Breast epithelium (tissue), 4 donors: ENCODE data around the gene MYO1D. TPM values are rescaled to one million over a fixed set of nuclear protein-coding genes. Genes with fewer than 3 reads are reported as not detected.

ENCODE experiments used
- DNase-seq, 2 donors: peaks; one replicate each; pipeline ENCODE4 v3.0.0-alpha.2; 2019; ENCODE audit warnings: low spot score in 2 of 2
- H3K27ac ChIP-seq, 2 donors: fragments of 200-600 bp; sonication (generic) in 1 of 2; one replicate each; pipeline ENCODE4 v1.5.1; 2016 to 2019; ENCODE audit warnings: mild to moderate bottlenecking in 1 of 2
- H3K27me3 ChIP-seq, 2 donors: fragments of 200-600 bp; sonication (generic) in 1 of 2; one replicate each; pipeline versions ENCODE4 v1.5.1 to v1.6.0; 2017 to 2019; ENCODE audit warnings: control low read depth in 1 of 2, mild to moderate bottlenecking in 1 of 2
- H3K36me3 ChIP-seq: fragments of 200-600 bp; one replicate; pipeline ENCODE4 v1.5.1; 2019
- H3K4me1 ChIP-seq, 2 donors: fragments of 200-600 bp; sonication (generic); one replicate each; pipeline ENCODE4 v1.5.1; 2016 to 2019; ENCODE audit warnings: control low read depth in 1 of 2
- H3K4me3 ChIP-seq, 3 donors: fragments of 200-600 bp; sonication (generic); 1 replicate in 2 of 3; 2 replicates in 1 of 3; pipeline ENCODE4 v1.5.1; 2016 to 2019; ENCODE audit warnings: mild to moderate bottlenecking in 3 of 3, moderate library complexity in 2 of 3
- H3K9me3 ChIP-seq, 2 donors: fragments of 200-600 bp; sonication (generic) in 1 of 2; one replicate each; pipeline ENCODE4 v1.5.1; 2016 to 2019; ENCODE audit warnings: control low read depth in 1 of 2
- CTCF ChIP-seq, 3 donors: fragments of 450-650 bp; IDR thresholded peaks; one replicate each; pipeline ENCODE4 v1.5.1; 2016 to 2017; ENCODE audit warnings: antibody characterized with exemption in 3 of 3, mild to moderate bottlenecking in 3 of 3, moderate library complexity in 3 of 3
- POLR2A ChIP-seq: fragments of 450-650 bp; IDR thresholded peaks from one replicate; pipeline ENCODE4 v1.6.1; 2016; ENCODE audit warnings: antibody characterized with exemption, mild to moderate bottlenecking, moderate library complexity
- POLR2AphosphoS5 ChIP-seq, 3 donors: sonication (generic); formaldehyde crosslinking; IDR thresholded peaks; one replicate each; pipeline ENCODE4 v1.6.1; 2017; ENCODE audit warnings: antibody characterized with exemption in 3 of 3
- intact Hi-C: fragments of 100-400 bp; cut with DNase I; formaldehyde crosslinking; loops from one replicate; pipeline ENCODE4 v1.15.1; 2023; ENCODE audit warnings: low total_unique reads
- total RNA-seq, 3 donors: library from RNA; depleted of rRNA; stranded (reverse); fragments of >200 nt; gene quantifications; one replicate each; pipeline ENCODE4 v1.1.0, GENCODE V29; 2016

Gene MYO1D
- total RNA-seq, 3 donors from 2014 or later = 54.4 to 114 (median 76.7) TPM

- H3K36me3 ChIP-seq = no peaks in the 10 kb centered on the region
- no peak for TF ChIP-seq POLR2AphosphoS5 (IDR thresholded peaks at IDR 0.05)
- TF ChIP-seq CTCF (IDR thresholded peaks at IDR 0.05) = no peak
- TF ChIP-seq POLR2A = no peak
- intact Hi-C loops = no loop called here
- no peaks in the 10 kb centered on the region for H3K4me1 ChIP-seq
- H3K27me3 ChIP-seq = no peaks in the 10 kb centered on the region
- H3K4me3 ChIP-seq = no peak overlapping the region
- no peak overlapping the region for H3K27ac ChIP-seq
- DNase-seq = no peak
- H3K9me3 ChIP-seq = no peaks in the 10 kb centered on the region
Observed at GRCh38 chr17:32596206-32596605, 280.7 kb downstream of the MYO1D start.

GRCh38 chr17:32593003-32593402, 283.9 kb downstream of the MYO1D start:
- no peak for DNase-seq
- Histone ChIP-seq H3K4me1 (no peaks in the 10 kb centered on the region), H3K36me3 (no peaks in the 10 kb centered on the region), H3K9me3 (no peaks in the 10 kb centered on the region), H3K27ac (no peak overlapping the region), H3K27me3 (no peaks in the 10 kb centered on the region), H3K4me3 (no peak overlapping the region)
- TF ChIP-seq POLR2AphosphoS5 (IDR thresholded peaks at IDR 0.05) = no peak
- TF ChIP-seq POLR2A = no peak
- no peak for TF ChIP-seq CTCF (IDR thresholded peaks at IDR 0.05)
- intact Hi-C loops = no loop called here

GRCh38 chr17:32591405-32591804, 285.5 kb downstream of the MYO1D start:
- TF ChIP-seq POLR2A (no peak), CTCF (IDR thresholded peaks at IDR 0.05) (no peak), POLR2AphosphoS5 (IDR thresholded peaks at IDR 0.05) (no peak)
- Histone ChIP-seq H3K9me3 (no peaks in the 10 kb centered on the region), H3K27me3 (no peaks in the 10 kb centered on the region), H3K36me3 (no peaks in the 10 kb centered on the region), H3K4me1 (no peaks in the 10 kb centered on the region), H3K4me3 (no peak overlapping the region), H3K27ac (no peak overlapping the region)
- DNase-seq = no peak
- intact Hi-C loops = no loop called here

- no peak overlapping the region for H3K27ac ChIP-seq
- intact Hi-C loops = no loop called here
- H3K4me1 ChIP-seq = no peaks in the 10 kb centered on the region
- DNase-seq = no peak
- H3K36me3 ChIP-seq = no peaks in the 10 kb centered on the region
- H3K27me3 ChIP-seq = no peaks in the 10 kb centered on the region
- TF ChIP-seq CTCF (IDR thresholded peaks at IDR 0.05) (no peak), POLR2A (no peak), POLR2AphosphoS5 (IDR thresholded peaks at IDR 0.05) (no peak)
- H3K4me3 ChIP-seq = no peak overlapping the region
- H3K9me3 ChIP-seq = no peaks in the 10 kb centered on the region
Observed at GRCh38 chr17:32590974-32591373, 285.9 kb downstream of the MYO1D start.

- Histone ChIP-seq H3K27me3 (no peaks in the 10 kb centered on the region), H3K9me3 (no peaks in the 10 kb centered on the region), H3K4me1 (no peaks in the 10 kb centered on the region), H3K4me3 (no peak overlapping the region), H3K36me3 (no peaks in the 10 kb centered on the region), H3K27ac (no peak overlapping the region)
- no peak for DNase-seq
- intact Hi-C loops = no loop called here
- TF ChIP-seq POLR2A = no peak
- no peak for TF ChIP-seq CTCF (IDR thresholded peaks at IDR 0.05)
Observed at GRCh38 chr17:32588982-32589381, 287.9 kb downstream of the MYO1D start.
